Ascending aorta (tissue), 2 donors: Measurements from ENCODE around the gene SOX8. TPM values are rescaled to one million over a fixed set of nuclear protein-coding genes. Genes with fewer than 3 reads are reported as not detected.
"Not testable (repeated sequence)": the region's sequence is repeated elsewhere in the genome, so short reads cannot be mapped to it uniquely, and the experiment has no call there.

Experiments used
- DNase-seq, 2 donors: peaks; one replicate each; pipeline ENCODE4 v3.0.0-alpha.2; 2019; ENCODE audit warnings: low spot score in 2 of 2
- H3K27ac ChIP-seq, 2 donors: fragments of 200-600 bp; sonication (generic); one replicate each; pipeline ENCODE4 v1.5.1; 2016 to 2017; ENCODE audit warnings: mild to moderate bottlenecking in 1 of 2
- H3K27me3 ChIP-seq: fragments of 200-600 bp; sonication (generic); one replicate; pipeline ENCODE4 v1.5.1; 2017
- H3K36me3 ChIP-seq, 2 donors: fragments of 200-600 bp; sonication (generic); one replicate each; pipeline ENCODE4 v1.5.1; 2016
- H3K4me1 ChIP-seq, 2 donors: fragments of 200-600 bp; sonication (generic); one replicate each; pipeline ENCODE4 v1.5.1; 2016 to 2017; ENCODE audit warnings: mild to moderate bottlenecking in 1 of 2
- H3K4me3 ChIP-seq, 2 donors: fragments of 200-600 bp; sonication (generic); one replicate each; pipeline ENCODE4 v1.5.1; 2016 to 2017; ENCODE audit warnings: mild to moderate bottlenecking in 1 of 2
- H3K9me3 ChIP-seq, 2 donors: fragments of 200-600 bp; sonication (generic); one replicate each; pipeline ENCODE4 v1.5.1; 2016
- CTCF ChIP-seq, 3 experiments: fragments of 200-600 bp in 2 of 3; fragments of 450-650 bp in 1 of 3; sonication (generic) in 2 of 3; IDR thresholded peaks; one replicate each; pipeline ENCODE4 v1.5.1; 2016 to 2019; ENCODE audit warnings: antibody characterized with exemption in 3 of 3, mild to moderate bottlenecking in 1 of 3, moderate library complexity in 1 of 3
- intact Hi-C: fragments of 100-400 bp; cut with DNase I; formaldehyde crosslinking; loops from one replicate; pipeline ENCODE4 v1.15.1; 2023
- total RNA-seq: library from RNA; depleted of rRNA; stranded (reverse); fragments of >200 nt; gene quantifications from one replicate; pipeline ENCODE4 v1.1.0, GENCODE V29; 2016

SOX8 gene
- total RNA-seq, 1 donor from 2014 or later, result 18.9 TPM

GRCh38 chr16:942436-943060, 39.0 kb upstream of the SOX8 start:
- Histone ChIP-seq H3K27me3 (no peaks in the 10 kb centered on the region), H3K9me3 (peaks cover 0 to 6% of the 10 kb centered on the region in 2 donors), H3K4me1 (no peaks in the 10 kb centered on the region), H3K27ac (no peak overlapping the region), H3K36me3 (peaks cover 14 to 37% of the 10 kb centered on the region in 2 donors), H3K4me3 (no peak overlapping the region)
- no peak for TF ChIP-seq CTCF (IDR thresholded peaks at IDR 0.05)
- intact Hi-C loops, result no loop called here
- DNase-seq, result no peak

- peaks cover 14 to 37% of the 10 kb centered on the region in 2 donors for H3K36me3 ChIP-seq
- intact Hi-C loops, result no loop called here
- no peak for DNase-seq
These were observed 37.6 kb upstream of the SOX8 start for GRCh38 chr16:943971-944370.

GRCh38 chr16:945271-946047, 36.1 kb upstream of the SOX8 start:
- Histone ChIP-seq H3K27me3 (no peaks in the 10 kb centered on the region), H3K4me3 (no peak overlapping the region), H3K9me3 (peaks cover 0 to 6% of the 10 kb centered on the region in 2 donors), H3K4me1 (no peaks in the 10 kb centered on the region), H3K27ac (no peak overlapping the region), H3K36me3 (peaks cover 14 to 36% of the 10 kb centered on the region in 2 donors)
- no peak for TF ChIP-seq CTCF (IDR thresholded peaks at IDR 0.05)
- DNase-seq, result no peak
- intact Hi-C loops, result no loop called here

More at GRCh38 chr16:943971-944370, 37.6 kb upstream of the SOX8 start:
- no peaks in the 10 kb centered on the region for H3K4me1 ChIP-seq
- H3K27me3 ChIP-seq, result no peaks in the 10 kb centered on the region
- no peak overlapping the region for H3K27ac ChIP-seq
- peaks cover 0 to 6% of the 10 kb centered on the region in 2 donors for H3K9me3 ChIP-seq
- H3K4me3 ChIP-seq, result no peak overlapping the region
- no peak for TF ChIP-seq CTCF (IDR thresholded peaks at IDR 0.05)

- Histone ChIP-seq H3K9me3 (peaks cover 0 to 6% of the 10 kb centered on the region in 2 donors), H3K36me3 (peaks cover 14 to 34% of the 10 kb centered on the region in 2 donors), H3K27me3 (no peaks in the 10 kb centered on the region), H3K27ac (no peak overlapping the region), H3K4me1 (no peaks in the 10 kb centered on the region), H3K4me3 (no peak overlapping the region)
- no peak for DNase-seq
- intact Hi-C loops, result no loop called here
- TF ChIP-seq CTCF (IDR thresholded peaks at IDR 0.05), result no peak
These were observed 35.5 kb upstream of the SOX8 start for GRCh38 chr16:946048-946395.

- Histone ChIP-seq H3K4me3 (no peak overlapping the region), H3K36me3 (peaks cover 14 to 33% of the 10 kb centered on the region in 2 donors), H3K9me3 (no peaks in the 10 kb centered on the region), H3K27ac (no peak overlapping the region), H3K4me1 (no peaks in the 10 kb centered on the region), H3K27me3 (no peaks in the 10 kb centered on the region)
- intact Hi-C loops, result no loop called here
- TF ChIP-seq CTCF (IDR thresholded peaks at IDR 0.05), result no peak
- DNase-seq, result no peak
These were observed 34.2 kb upstream of the SOX8 start for GRCh38 chr16:947255-947921.

GRCh38 chr16:947922-948303, 33.7 kb upstream of the SOX8 start:
- DNase-seq, H3K27ac ChIP-seq, H3K4me3 ChIP-seq, H3K4me1 ChIP-seq, H3K27me3 ChIP-seq, H3K9me3 ChIP-seq, intact Hi-C loops: not testable (repeated sequence)
- peaks cover 16 to 34% of the 10 kb centered on the region in 2 donors for H3K36me3 ChIP-seq

- H3K9me3 ChIP-seq, DNase-seq, H3K27me3 ChIP-seq, intact Hi-C loops, H3K4me3 ChIP-seq, H3K27ac ChIP-seq, H3K4me1 ChIP-seq: not testable (repeated sequence)
- H3K36me3 ChIP-seq, result peaks cover 16 to 34% of the 10 kb centered on the region in 2 donors
These were observed 32.8 kb upstream of the SOX8 start for GRCh38 chr16:948767-949166.

GRCh38 chr16:950733-951573, 30.6 kb upstream of the SOX8 start:
- peaks cover 17 to 37% of the 10 kb centered on the region in 2 donors for H3K36me3 ChIP-seq
- H3K4me1 ChIP-seq, H3K27me3 ChIP-seq, DNase-seq, intact Hi-C loops, H3K9me3 ChIP-seq, H3K4me3 ChIP-seq: not testable (repeated sequence)
- peak overlapping the region; percentile 4 to 45 for H3K27ac ChIP-seq
